Brain microvascular endothelial cell (primary cell): ENCODE data around the gene NCOR2.

ENCODE experiments used
- DNase-seq: peaks from one replicate; pipeline ENCODE4 v3.0.0-alpha.2; 2020
- H3K27ac ChIP-seq: fragments of 250-450 bp; sonication (Bioruptor Pico); 2 replicates; pipeline ENCODE4 v1.5.1; 2020; ENCODE audit warnings: mild to moderate bottlenecking, moderate library complexity
- H3K27me3 ChIP-seq: fragments of 250-450 bp; sonication (Bioruptor Pico); replicated peaks from 2 replicates; pipeline ENCODE4 v1.5.1; 2020; ENCODE audit warnings: mild to moderate bottlenecking
- H3K36me3 ChIP-seq: fragments of 250-450 bp; sonication (Bioruptor Pico); replicated peaks from 2 replicates; pipeline ENCODE4 v1.5.1; 2020; ENCODE audit warnings: mild to moderate bottlenecking
- H3K4me3 ChIP-seq: 2 replicates; pipeline ENCODE4 v1.5.1; 2011; ENCODE audit warnings: low read depth, mild to moderate bottlenecking, control low read depth, low read length, moderate library complexity
- CTCF ChIP-seq: IDR thresholded peaks from 2 replicates; pipeline ENCODE4 v1.5.1; 2011; ENCODE audit warnings: low read depth, mild to moderate bottlenecking, moderate library complexity, low read length, control low read depth, inconsistent platforms; ENCODE audit errors: missing control alignments
- in situ Hi-C: cut with HindIII; loops from 2 replicates; pipeline ENCODE4 v1.10.0; 2017; ENCODE audit warnings: low sequenced_read_pairs, low pct_ligation_motif_present

NCOR2 gene

GRCh38 chr12:124564232-124564958 lies 3.0 kb downstream of the NCOR2 start:
- H3K27ac ChIP-seq: no peak overlapping the region
- in situ Hi-C loops: no loop called here
- H3K36me3 ChIP-seq: no peaks in the 10 kb centered on the region
- no peak for TF ChIP-seq CTCF
- H3K4me3 ChIP-seq: peak overlapping the region; percentile 82
- no peak for DNase-seq
- H3K27me3 ChIP-seq: no peaks in the 10 kb centered on the region

GRCh38 chr12:124563809-124564208 lies 3.6 kb downstream of the NCOR2 start:
- TF ChIP-seq CTCF: no peak
- no peaks in the 10 kb centered on the region for H3K36me3 ChIP-seq
- no peak for DNase-seq
- no peak overlapping the region for H3K4me3 ChIP-seq
- in situ Hi-C loops: no loop called here
- no peaks in the 10 kb centered on the region for H3K27me3 ChIP-seq
- no peak overlapping the region for H3K27ac ChIP-seq

- TF ChIP-seq CTCF: no peak
- H3K36me3 ChIP-seq: no peaks in the 10 kb centered on the region
- H3K27ac ChIP-seq: no peak overlapping the region
- in situ Hi-C loops: no loop called here
- no peak for DNase-seq
- H3K27me3 ChIP-seq: no peaks in the 10 kb centered on the region
- no peak overlapping the region for H3K4me3 ChIP-seq
Observed at GRCh38 chr12:124563401-124563800, 4.0 kb downstream of the NCOR2 start.

- no peak for DNase-seq
- Histone ChIP-seq H3K4me3 (no peak overlapping the region), H3K27me3 (no peaks in the 10 kb centered on the region), H3K36me3 (no peaks in the 10 kb centered on the region), H3K27ac (no peak overlapping the region)
- TF ChIP-seq CTCF: no peak
- in situ Hi-C loops: no loop called here
Observed at GRCh38 chr12:124562796-124563181, 4.6 kb downstream of the NCOR2 start.

- TF ChIP-seq CTCF: peak; percentile 5
- in situ Hi-C loops: no loop called here
- no peak for DNase-seq
- Histone ChIP-seq H3K27ac (no peak overlapping the region), H3K36me3 (no peaks in the 10 kb centered on the region), H3K4me3 (no peak overlapping the region), H3K27me3 (no peaks in the 10 kb centered on the region)
Observed at GRCh38 chr12:124562018-124562795, 5.2 kb downstream of the NCOR2 start.
